Chondrocyte (in vitro differentiated cells): ENCODE results near the gene SMAP1. TPM values are rescaled to one million over a fixed set of nuclear protein-coding genes. Genes with fewer than 3 reads are reported as not detected.

Experiments used
- DNase-seq: peaks from one replicate; pipeline ENCODE4 v3.0.0; 2021; ENCODE audit warnings: mixed read lengths, low spot score
- H3K27ac Mint-ChIP-seq: one replicate; pipeline ENCODE4 v1.8.0; 2021; ENCODE audit warnings: mild to moderate bottlenecking, moderate library complexity, mixed read lengths; ENCODE audit not compliant: unreplicated experiment
- H3K27me3 Mint-ChIP-seq: 2 replicates; pipeline ENCODE4 v1.8.0; 2021; ENCODE audit warnings: low read depth, mixed read lengths
- H3K36me3 Mint-ChIP-seq: 2 replicates; pipeline ENCODE4 v1.8.0; 2021; ENCODE audit warnings: low read depth, mixed read lengths
- H3K4me1 Mint-ChIP-seq: 2 replicates; pipeline ENCODE4 v1.8.0; 2021; ENCODE audit warnings: low read depth, mild to moderate bottlenecking, mixed read lengths
- H3K4me3 Mint-ChIP-seq: one replicate; pipeline ENCODE4 v1.8.0; 2021; ENCODE audit warnings: mild to moderate bottlenecking, moderate library complexity, mixed read lengths; ENCODE audit not compliant: unreplicated experiment
- H3K9me3 Mint-ChIP-seq: 2 replicates; pipeline ENCODE4 v1.8.0; 2021; ENCODE audit warnings: low read depth, mixed read lengths
- total RNA-seq: library from RNA; stranded (reverse); gene quantifications from 3 replicates; pipeline ENCODE4 v1.2.1, GENCODE V29; 2021
- TF ChIP-seq, protein P1 (sequence below): fragments of 200-600 bp; sonication (generic); IDR thresholded peaks from 2 replicates; pipeline ENCODE4 v1.5.0; 2021; ENCODE audit warnings: antibody characterized with exemption, mild to moderate bottlenecking, moderate library complexity

SMAP1 gene
- total RNA-seq, 1 donor from 2014 or later: 27.2 TPM

DNA sequence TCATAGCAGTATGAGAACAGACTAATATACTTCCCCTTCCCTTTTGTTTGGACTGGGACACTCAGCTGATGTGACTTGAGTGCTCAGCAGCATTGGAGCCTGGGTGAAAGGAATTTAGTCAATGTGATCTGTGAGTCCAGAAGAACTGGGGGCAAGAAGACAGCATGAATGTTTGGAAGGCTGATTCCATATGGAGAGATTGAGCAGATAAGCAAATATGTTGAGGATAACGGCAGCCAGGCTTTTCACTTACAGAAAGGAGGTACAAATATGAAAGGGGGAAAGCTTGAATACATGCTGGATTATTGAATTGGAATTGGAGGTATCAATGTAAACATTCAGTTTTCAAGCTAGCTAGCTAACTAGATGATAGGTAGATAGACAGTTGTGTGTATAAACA lies 37.8 kb upstream of the SMAP1 start:
- Mint-ChIP-seq H3K9me3 (no peaks in the 10 kb centered on the region), H3K4me1 (no peaks in the 10 kb centered on the region), H3K27me3 (peaks cover 4% of the 10 kb centered on the region), H3K36me3 (no peaks in the 10 kb centered on the region), H3K27ac (no peak overlapping the region), H3K4me3 (no peak overlapping the region)
- DNase-seq: no peak
- TF ChIP-seq, protein P1, sequence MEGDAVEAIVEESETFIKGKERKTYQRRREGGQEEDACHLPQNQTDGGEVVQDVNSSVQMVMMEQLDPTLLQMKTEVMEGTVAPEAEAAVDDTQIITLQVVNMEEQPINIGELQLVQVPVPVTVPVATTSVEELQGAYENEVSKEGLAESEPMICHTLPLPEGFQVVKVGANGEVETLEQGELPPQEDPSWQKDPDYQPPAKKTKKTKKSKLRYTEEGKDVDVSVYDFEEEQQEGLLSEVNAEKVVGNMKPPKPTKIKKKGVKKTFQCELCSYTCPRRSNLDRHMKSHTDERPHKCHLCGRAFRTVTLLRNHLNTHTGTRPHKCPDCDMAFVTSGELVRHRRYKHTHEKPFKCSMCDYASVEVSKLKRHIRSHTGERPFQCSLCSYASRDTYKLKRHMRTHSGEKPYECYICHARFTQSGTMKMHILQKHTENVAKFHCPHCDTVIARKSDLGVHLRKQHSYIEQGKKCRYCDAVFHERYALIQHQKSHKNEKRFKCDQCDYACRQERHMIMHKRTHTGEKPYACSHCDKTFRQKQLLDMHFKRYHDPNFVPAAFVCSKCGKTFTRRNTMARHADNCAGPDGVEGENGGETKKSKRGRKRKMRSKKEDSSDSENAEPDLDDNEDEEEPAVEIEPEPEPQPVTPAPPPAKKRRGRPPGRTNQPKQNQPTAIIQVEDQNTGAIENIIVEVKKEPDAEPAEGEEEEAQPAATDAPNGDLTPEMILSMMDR: no peak

DNA sequence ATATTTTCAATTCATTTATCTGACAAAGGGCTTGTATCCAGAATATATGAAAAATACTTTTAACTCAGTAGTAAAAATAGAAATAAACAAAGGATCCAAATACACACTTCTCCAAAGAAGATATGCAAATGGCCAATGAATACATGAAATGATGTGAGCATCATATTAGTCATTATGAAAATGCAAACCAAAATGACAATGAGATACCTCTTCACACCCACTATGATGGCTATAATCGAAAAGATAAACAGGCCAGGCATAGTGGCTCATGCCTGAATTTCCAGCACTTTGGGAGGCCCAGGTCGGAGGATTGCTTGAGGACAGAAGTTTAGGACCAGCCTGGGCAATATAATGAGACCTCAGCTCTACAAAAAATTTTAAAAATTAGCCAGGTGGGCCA lies 33.8 kb upstream of the SMAP1 start:
- Mint-ChIP-seq H3K9me3 (no peaks in the 10 kb centered on the region), H3K27me3 (peaks cover 4% of the 10 kb centered on the region), H3K4me3 (no peak overlapping the region), H3K36me3 (no peaks in the 10 kb centered on the region), H3K4me1 (no peaks in the 10 kb centered on the region), H3K27ac (no peak overlapping the region)
- DNase-seq: no peak
- TF ChIP-seq, protein P1: no peak

DNA sequence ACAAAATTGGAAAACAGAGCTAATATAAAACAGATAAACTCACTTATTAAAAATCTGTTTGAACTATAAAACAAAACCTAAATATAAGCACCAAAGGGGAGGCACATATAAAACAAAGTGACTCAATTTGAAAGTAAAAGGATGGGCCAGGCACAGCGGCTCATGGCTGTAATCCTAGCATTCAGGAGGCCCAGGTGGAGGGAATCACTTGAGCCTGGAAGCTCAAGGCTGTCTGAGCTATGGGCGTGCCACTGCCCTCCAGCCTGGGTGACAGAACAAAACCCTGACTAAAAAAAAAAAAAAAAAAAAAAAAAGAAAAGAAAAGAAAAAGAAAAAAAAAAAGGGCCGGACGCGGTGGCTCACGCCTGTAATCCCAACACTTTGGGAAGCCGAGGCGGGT lies 31.1 kb upstream of the SMAP1 start:
- H3K4me3 Mint-ChIP-seq: no peak overlapping the region
- H3K4me1 Mint-ChIP-seq: no peaks in the 10 kb centered on the region
- H3K27me3 Mint-ChIP-seq: peaks cover 3% of the 10 kb centered on the region
- H3K9me3 Mint-ChIP-seq: no peaks in the 10 kb centered on the region
- TF ChIP-seq, protein P1: no peak
- H3K36me3 Mint-ChIP-seq: no peaks in the 10 kb centered on the region
- no peak overlapping the region for H3K27ac Mint-ChIP-seq
- no peak for DNase-seq

DNA sequence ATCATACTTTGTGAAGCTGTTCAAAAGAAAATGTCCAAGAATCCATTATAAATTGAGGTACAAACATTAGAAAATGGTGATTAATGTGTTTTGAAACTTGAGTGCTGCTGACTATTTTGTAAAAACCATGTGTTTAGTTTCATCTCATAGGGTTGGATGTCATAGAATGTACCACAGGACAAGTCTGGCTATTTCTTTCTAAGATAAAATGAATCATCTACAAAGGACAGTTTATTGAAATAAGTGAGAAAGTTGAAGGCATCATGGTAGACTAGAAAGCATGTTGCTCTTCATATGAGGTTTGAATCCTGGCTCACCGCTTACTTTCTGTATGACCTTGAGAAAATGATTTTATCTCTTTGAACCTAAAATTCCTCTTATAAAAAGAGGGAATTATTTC lies 29.2 kb upstream of the SMAP1 start:
- Mint-ChIP-seq H3K4me3 (no peak overlapping the region), H3K27me3 (peaks cover 5% of the 10 kb centered on the region), H3K4me1 (no peaks in the 10 kb centered on the region), H3K36me3 (no peaks in the 10 kb centered on the region), H3K9me3 (no peaks in the 10 kb centered on the region), H3K27ac (no peak overlapping the region)
- no peak for DNase-seq
- TF ChIP-seq, protein P1: no peak

DNA sequence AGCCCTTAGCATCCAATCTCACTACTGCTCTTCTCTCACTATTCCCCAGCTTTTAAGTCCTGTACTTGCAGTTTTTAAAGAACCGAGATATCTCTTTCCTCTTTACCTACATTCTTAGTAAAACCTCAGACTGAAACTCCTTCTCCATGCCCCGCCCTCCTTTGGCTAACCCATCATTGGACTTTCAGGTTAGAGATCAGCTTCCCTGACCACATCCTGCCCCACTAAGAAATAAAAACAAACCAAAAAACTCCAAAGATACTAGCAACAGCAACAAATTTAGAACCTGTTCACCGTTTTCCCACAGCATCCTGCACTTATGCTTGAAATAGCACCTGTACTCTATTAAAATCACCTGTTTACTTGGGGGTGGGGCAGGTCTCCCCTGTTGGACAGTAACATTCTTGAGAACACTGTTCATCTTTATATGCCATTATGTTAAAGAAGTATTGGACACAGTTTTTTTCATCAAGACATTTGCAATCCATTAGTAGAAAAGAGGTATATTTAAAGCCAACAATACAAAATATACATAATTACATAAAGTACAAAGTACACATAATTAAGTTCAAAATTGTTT lies 16.3 kb upstream of the SMAP1 start:
- H3K27me3 Mint-ChIP-seq: no peaks in the 10 kb centered on the region
- H3K27ac Mint-ChIP-seq: no peak overlapping the region
- no peak for DNase-seq
- H3K4me3 Mint-ChIP-seq: no peak overlapping the region
- no peaks in the 10 kb centered on the region for H3K9me3 Mint-ChIP-seq
- no peaks in the 10 kb centered on the region for H3K36me3 Mint-ChIP-seq
- TF ChIP-seq, protein P1: no peak
- H3K4me1 Mint-ChIP-seq: no peaks in the 10 kb centered on the region
